Astrocyte (in vitro differentiated cells and primary cell): Measurements from ENCODE around the gene STXBP2.

Source experiments
- CTCF ChIP-seq: IDR thresholded peaks from 2 replicates; pipeline ENCODE4 v1.5.1; 2011; ENCODE audit warnings: low read depth, mild to moderate bottlenecking, inconsistent platforms, low read length, moderate library complexity; ENCODE audit not compliant: insufficient read depth
- EZH2 ChIP-seq: IDR thresholded peaks from 2 replicates; pipeline ENCODE4 v1.6.1; 2012; ENCODE audit warnings: mild to moderate bottlenecking, low read length, inconsistent platforms; ENCODE audit not compliant: insufficient read depth

DNA sequence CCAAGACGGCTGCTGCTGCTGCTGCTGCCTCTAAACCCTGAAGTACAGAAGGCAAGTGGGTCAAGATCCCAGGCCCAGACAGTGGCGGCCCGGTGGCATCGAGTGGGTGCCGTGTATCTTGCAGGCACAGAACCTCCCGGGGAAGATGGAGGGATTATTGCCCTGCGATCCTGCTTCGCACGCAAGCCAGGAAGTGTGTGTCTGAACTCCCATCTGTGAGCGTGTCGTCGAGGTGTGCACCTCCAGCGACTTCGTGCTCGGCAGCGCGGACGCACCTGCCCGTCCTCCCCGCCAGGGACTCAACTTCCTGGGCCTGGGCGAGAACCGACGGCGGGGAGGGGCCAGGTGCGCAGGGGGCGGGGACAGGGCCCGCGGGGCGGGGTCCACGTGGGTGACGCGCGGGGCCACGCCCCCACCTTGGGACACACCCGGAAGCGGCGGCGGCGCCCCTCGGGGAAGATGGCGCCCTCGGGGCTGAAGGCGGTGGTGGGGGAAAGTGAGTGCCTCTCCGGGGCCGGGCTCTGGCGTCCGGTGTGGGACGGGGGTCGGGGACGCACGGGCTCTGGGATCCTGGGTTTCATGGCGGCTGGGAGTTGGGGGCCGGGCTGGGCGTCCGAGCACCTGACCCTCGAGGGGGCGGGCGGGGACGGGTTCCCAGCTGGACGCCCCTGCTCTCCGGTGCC lies at the start of gene STXBP2:
- TF ChIP-seq EZH2 (no peak), CTCF (no peak)
